GM19467 (cell line): Measurements from ENCODE around the gene SP6.

Experiments
- ATAC-seq: cut with Tn5 transposase; IDR thresholded peaks from one replicate; pipeline ENCODE4 v1.9.1; 2021; ENCODE audit warnings: mild to moderate bottlenecking, moderate library complexity; ENCODE audit not compliant: unreplicated experiment

Gene SP6

GRCh38 chr17:47879776-47880454 is 29.0 kb upstream of the SP6 start:
- ATAC-seq: no peak

- no peak for ATAC-seq
Observed at GRCh38 chr17:47879028-47879585, 28.1 kb upstream of the SP6 start.

- ATAC-seq: no peak
Observed at GRCh38 chr17:47878203-47879027, 27.5 kb upstream of the SP6 start.

- no peak for ATAC-seq
Observed at GRCh38 chr17:47877368-47878034, 26.5 kb upstream of the SP6 start.

- no peak for ATAC-seq
Observed at GRCh38 chr17:47875011-47875985, 24.3 kb upstream of the SP6 start.

- ATAC-seq: no peak
Observed at GRCh38 chr17:47873200-47874090, 22.5 kb upstream of the SP6 start.

- no peak for ATAC-seq
Observed at GRCh38 chr17:47872651-47873161, 21.7 kb upstream of the SP6 start.

- no peak for ATAC-seq
Observed at GRCh38 chr17:47872019-47872650, 21.2 kb upstream of the SP6 start.

GRCh38 chr17:47871048-47871447 is 20.1 kb upstream of the SP6 start:
- ATAC-seq: no peak

- ATAC-seq: no peak
Observed at GRCh38 chr17:47870056-47870455, 19.1 kb upstream of the SP6 start.

- ATAC-seq: no peak
Observed at GRCh38 chr17:47869114-47869513, 18.2 kb upstream of the SP6 start.

GRCh38 chr17:47867813-47868533 is 17.0 kb upstream of the SP6 start:
- ATAC-seq: no peak

GRCh38 chr17:47866941-47867340 is 16.0 kb upstream of the SP6 start:
- ATAC-seq: no peak

GRCh38 chr17:47864791-47865216 is 13.8 kb upstream of the SP6 start:
- no peak for ATAC-seq

- no peak for ATAC-seq
Observed at GRCh38 chr17:47862621-47863440, 11.9 kb upstream of the SP6 start.

GRCh38 chr17:47860386-47860785 is 9.4 kb upstream of the SP6 start:
- ATAC-seq: no peak
